Measurements from ENCODE around the gene RAB6B. TPM values are rescaled to one million over a fixed set of nuclear protein-coding genes. Genes with fewer than 3 reads are reported as not detected.

The RAB6B gene
- total and polyA plus RNA-seq, 2 of the 4 experiments (the other 2 are of a cell fraction) = 0.18 to 1.2 TPM

DNA sequence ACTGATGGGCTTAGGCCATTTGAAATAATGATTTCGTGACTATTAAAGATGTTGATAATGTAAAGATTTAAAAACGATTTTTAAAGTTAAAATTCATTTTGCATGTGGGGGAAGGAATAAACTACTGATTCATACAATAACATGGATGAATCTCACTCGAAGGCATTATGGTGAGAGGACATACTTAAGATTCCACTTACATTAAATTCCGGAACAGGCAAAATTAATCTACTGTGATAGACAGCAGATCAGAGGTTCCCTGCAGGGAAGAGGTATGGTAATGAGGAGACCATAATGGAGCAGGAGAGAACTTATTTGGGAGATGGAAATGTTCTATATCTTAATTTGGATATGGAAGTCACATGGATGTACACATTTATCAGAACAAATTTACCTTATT lies 28.4 kb upstream of the RAB6B start:
- TF ChIP-seq, protein P1, sequence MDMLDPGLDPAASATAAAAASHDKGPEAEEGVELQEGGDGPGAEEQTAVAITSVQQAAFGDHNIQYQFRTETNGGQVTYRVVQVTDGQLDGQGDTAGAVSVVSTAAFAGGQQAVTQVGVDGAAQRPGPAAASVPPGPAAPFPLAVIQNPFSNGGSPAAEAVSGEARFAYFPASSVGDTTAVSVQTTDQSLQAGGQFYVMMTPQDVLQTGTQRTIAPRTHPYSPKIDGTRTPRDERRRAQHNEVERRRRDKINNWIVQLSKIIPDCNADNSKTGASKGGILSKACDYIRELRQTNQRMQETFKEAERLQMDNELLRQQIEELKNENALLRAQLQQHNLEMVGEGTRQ (IDR thresholded peaks at IDR 0.05; ENCODE audit: low read depth, low read length) = no peak
- TF ChIP-seq RFX5 (IDR thresholded peaks at IDR 0.05; ENCODE audit: low read depth, low read length) = no peak
- TF ChIP-seq MAFK (IDR thresholded peaks at IDR 0.05; ENCODE audit: low read depth, low read length) = no peak
- no peak for TF ChIP-seq FOS (IDR thresholded peaks at IDR 0.05; ENCODE audit: low read depth, low read length)
- TF ChIP-seq BHLHE40 (IDR thresholded peaks at IDR 0.05; ENCODE audit: low read depth, low read length) = no peak
- TF ChIP-seq RAD21 (IDR thresholded peaks at IDR 0.05; ENCODE audit: low read length) = no peak
- no peak for TF ChIP-seq SMC3 (IDR thresholded peaks at IDR 0.05; ENCODE audit: low read depth, low read length)
- TF ChIP-seq, protein P2, sequence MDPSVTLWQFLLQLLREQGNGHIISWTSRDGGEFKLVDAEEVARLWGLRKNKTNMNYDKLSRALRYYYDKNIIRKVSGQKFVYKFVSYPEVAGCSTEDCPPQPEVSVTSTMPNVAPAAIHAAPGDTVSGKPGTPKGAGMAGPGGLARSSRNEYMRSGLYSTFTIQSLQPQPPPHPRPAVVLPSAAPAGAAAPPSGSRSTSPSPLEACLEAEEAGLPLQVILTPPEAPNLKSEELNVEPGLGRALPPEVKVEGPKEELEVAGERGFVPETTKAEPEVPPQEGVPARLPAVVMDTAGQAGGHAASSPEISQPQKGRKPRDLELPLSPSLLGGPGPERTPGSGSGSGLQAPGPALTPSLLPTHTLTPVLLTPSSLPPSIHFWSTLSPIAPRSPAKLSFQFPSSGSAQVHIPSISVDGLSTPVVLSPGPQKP (IDR thresholded peaks at IDR 0.05; ENCODE audit: borderline replicate concordance, low read depth, low read length) = no peak
- TF ChIP-seq MAZ (IDR thresholded peaks at IDR 0.05; ENCODE audit: borderline replicate concordance, low read depth, low read length) = no peak
- TF ChIP-seq, protein P3, sequence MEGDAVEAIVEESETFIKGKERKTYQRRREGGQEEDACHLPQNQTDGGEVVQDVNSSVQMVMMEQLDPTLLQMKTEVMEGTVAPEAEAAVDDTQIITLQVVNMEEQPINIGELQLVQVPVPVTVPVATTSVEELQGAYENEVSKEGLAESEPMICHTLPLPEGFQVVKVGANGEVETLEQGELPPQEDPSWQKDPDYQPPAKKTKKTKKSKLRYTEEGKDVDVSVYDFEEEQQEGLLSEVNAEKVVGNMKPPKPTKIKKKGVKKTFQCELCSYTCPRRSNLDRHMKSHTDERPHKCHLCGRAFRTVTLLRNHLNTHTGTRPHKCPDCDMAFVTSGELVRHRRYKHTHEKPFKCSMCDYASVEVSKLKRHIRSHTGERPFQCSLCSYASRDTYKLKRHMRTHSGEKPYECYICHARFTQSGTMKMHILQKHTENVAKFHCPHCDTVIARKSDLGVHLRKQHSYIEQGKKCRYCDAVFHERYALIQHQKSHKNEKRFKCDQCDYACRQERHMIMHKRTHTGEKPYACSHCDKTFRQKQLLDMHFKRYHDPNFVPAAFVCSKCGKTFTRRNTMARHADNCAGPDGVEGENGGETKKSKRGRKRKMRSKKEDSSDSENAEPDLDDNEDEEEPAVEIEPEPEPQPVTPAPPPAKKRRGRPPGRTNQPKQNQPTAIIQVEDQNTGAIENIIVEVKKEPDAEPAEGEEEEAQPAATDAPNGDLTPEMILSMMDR (conservative IDR thresholded peaks at IDR 0.05; ENCODE audit: low read depth, low read length) = no peak
- no peak for TF ChIP-seq NFE2L2 (IDR thresholded peaks at IDR 0.05; ENCODE audit: low read depth, low read length)
- Histone ChIP-seq H2AFZ (replicated peaks; ENCODE audit: low read length, poor library complexity) (no peak overlapping the region), H4K8ac (ENCODE audit: low read depth in 2 of 2, low read length in 2 of 2) (no peak overlapping the region), H3K27me3 (ENCODE audit: control insufficient read depth, insufficient read depth, low read length) (peaks cover 3% of the 10 kb centered on the region), H3K9me3 (ENCODE audit: control insufficient read depth, insufficient read depth, low read length) (no peaks in the 10 kb centered on the region), H2AK5ac (ENCODE audit: low read depth, low read length) (no peak overlapping the region), H3K9me1 (ENCODE audit: insufficient read depth, low read length) (no peaks in the 10 kb centered on the region), H3K14ac (replicated peaks; ENCODE audit: low read depth, low read length) (no peak overlapping the region), H2AK9ac (replicated peaks; ENCODE audit: low read depth, low read length, poor library complexity) (no peak overlapping the region), H3K9ac (ENCODE audit: low read depth, low read length) (no peak overlapping the region), H4K5ac (ENCODE audit: low read depth, low read length) (no peak overlapping the region), H3K4me1 (ENCODE audit: control insufficient read depth, insufficient read depth, low read length) (no peaks in the 10 kb centered on the region), H3K23ac (ENCODE audit: low read depth, low read length) (no peak overlapping the region), H3K4ac (ENCODE audit: low read depth, low read length) (no peak overlapping the region), H2BK20ac (ENCODE audit: low read depth, low read length) (no peak overlapping the region), H3K4me2 (ENCODE audit: low read depth, low read length) (no peak overlapping the region), H3K36me3 (ENCODE audit: control insufficient read depth, insufficient read depth, low read length) (no peaks in the 10 kb centered on the region), H3K56ac (ENCODE audit: extremely low read depth, insufficient read depth, low read length) (no peak overlapping the region), H3K79me1 (ENCODE audit: low read depth in 1 of 2, low read length in 2 of 2) (no peaks in the 10 kb centered on the region), H2BK5ac (ENCODE audit: low read depth, low read length, poor library complexity, severe bottlenecking) (no peak overlapping the region), H2BK120ac (ENCODE audit: low read depth, low read length) (no peak overlapping the region), H2BK15ac (ENCODE audit: low read depth, low read length) (no peak overlapping the region), H4K91ac (ENCODE audit: insufficient read depth, low read depth, low read length) (no peak overlapping the region), H4K20me1 (ENCODE audit: insufficient read depth, low read length) (no peaks in the 10 kb centered on the region), H3K4me3 (ENCODE audit: insufficient read depth, low read depth, low read length) (no peak overlapping the region), H3K18ac (ENCODE audit: low read depth, low read length) (no peak overlapping the region), H3K27ac (ENCODE audit: insufficient read depth, low read length) (no peak overlapping the region)
- intact Hi-C loops (cut with micrococcal nuclease) (no loop called here), in situ Hi-C loops (cut with MboI; ENCODE audit: low sequenced_read_pairs) (loop anchor here (10.0 kb wide), 1 partner anchor 109 kb away; no protein-coding TSS in a partner anchor), dilution Hi-C loops (cut with HindIII; ENCODE audit: low sequenced_read_pairs, unreplicated experiment) (no loop called here)
- no peak for ATAC-seq (ENCODE audit: low read depth)
- DNase-seq = peak; percentile 29
- ChIA-PET POLR2A (ENCODE audit: unreplicated experiment) (no interaction called here), CTCF (no interaction called here)
- BruUV-seq (replicated peaks) = no TSS peak
- 100% methylated on average over 2 of the region's 4 CpGs; no CpG with 5 or more reads in 1 of the 2 experiments for WGBS, 2 experiments (ENCODE audit: extremely low coverage in 2 of 2, insufficient read length in 1 of 2)
